ENCODE results near the gene RNF166.

The RNF166 gene, protein sequence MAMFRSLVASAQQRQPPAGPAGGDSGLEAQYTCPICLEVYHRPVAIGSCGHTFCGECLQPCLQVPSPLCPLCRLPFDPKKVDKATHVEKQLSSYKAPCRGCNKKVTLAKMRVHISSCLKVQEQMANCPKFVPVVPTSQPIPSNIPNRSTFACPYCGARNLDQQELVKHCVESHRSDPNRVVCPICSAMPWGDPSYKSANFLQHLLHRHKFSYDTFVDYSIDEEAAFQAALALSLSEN

DNA sequence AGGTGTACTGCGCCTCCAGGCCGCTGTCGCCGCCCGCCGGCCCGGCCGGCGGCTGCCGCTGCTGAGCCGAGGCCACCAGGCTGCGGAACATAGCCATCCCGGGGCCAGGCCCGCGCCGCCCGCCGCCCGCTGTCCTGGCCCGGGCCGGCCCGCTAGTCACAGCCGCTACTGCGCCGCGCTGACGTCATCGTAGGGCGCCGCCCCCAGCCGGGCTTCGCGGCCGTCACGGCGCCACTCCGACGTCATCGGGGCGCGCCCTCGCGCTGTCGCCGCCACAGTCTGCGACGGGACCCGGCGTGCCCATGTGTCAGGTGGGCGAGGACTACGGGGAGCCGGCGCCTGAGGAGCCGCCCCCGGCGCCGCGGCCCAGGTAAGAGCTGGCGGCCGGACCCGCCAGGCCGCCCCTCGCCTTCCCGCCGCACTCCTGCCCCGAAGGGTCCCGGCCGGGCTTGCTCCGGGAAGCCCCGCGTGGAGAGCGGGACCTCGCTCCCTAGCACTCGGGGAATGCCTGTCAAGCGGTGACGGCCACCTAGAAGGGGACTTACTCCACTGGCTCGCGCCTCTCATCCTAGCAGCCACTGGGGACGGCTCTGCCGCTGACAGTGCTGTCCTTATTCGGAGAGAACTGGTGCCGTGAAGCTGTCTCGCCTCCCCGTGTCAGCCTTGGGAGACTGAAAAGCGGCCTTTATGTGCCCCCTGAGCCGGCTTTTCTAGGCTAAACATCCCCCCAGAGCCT, at the start of gene RNF166, which contains the start of gene CTU2:
TSS of gene RNF166 (minus strand) at position 180 of the 736 bp plus-strand sequence. CDS start at position 97, 83 bp downstream.
TSS of gene CTU2 (plus strand) at position 275 of the 736 bp plus-strand sequence. CDS start at position 303, 28 bp downstream.
- DNase-seq: peak; percentile 92

DNA sequence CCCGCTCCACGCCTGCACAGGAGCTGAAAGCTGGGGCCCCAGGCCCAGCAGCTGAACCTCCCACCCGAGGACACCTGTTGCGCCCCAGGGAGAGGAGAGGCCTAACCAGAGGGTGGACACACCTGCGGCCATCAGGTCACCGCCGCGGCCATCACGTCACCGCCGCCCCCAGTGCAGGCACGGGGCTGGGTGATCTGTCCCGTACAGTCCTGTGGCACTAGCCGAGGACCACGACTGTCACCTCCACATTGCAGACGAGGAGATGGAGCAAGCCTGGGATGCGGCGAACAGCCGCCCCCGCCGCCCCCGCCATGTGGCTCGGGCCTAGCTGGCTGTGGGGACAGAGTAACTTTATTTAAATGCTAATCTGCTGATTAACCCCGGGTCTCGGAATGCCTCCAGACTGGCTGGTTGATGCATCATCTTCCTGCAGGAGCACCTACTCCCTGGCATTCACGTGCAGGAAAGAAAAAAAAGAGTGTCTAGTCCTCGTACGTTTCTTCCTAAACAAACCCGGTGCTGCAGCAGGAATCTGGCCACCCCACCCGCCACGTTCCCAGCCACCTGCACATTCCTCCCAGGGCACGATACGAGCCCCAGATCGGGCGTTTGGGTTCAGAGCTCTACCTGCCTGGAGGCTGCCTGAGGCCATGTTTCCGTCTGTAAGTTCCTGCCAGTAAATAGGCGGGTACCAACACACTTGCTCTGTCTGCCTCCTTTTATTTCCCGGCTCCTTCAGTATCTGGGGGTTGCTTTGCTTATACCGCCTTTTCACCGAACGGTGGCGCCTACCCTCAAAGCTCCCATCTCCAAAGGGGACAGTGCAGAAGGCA, 48.9 kb upstream of the RNF166 start:
- DNase-seq: no peak

DNA sequence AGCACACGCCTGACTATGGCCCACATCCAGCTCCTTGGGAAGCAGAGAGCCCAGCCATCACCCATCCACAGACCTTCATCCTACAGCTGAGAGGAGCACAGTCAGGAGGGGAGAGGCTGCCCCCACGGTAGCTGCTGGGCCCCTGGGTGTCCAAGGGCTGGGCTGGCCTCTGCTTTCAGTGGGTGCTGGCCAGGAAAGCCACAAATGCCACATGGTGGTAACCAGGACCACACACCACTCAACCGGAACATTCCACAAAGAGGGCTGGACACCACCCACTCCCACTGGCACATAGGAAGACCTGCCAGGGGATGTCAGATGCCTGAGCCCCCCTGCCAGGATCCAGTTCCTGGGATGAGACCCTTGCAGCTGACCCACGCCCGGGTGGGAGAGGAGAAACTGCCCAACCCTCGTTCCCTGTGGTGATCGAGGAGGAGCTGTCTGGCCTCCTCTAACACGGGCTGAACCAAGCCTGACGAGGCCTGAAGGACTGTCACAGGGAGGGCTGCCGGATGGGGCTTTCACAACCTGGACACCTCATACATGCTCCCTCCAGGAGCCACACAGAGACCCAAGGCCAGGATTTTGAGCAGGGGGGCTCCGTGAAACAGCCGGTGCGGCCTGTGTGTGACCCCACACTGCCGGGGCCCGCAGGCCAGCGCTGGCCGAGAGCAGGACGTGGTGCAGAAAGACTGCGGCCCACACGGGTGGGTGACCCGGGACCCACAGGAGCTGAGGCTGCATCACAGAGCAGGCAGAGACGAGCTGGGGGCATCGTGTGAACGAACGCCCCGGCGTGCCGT, 48.1 kb upstream of the RNF166 start:
- no peak for DNase-seq

DNA sequence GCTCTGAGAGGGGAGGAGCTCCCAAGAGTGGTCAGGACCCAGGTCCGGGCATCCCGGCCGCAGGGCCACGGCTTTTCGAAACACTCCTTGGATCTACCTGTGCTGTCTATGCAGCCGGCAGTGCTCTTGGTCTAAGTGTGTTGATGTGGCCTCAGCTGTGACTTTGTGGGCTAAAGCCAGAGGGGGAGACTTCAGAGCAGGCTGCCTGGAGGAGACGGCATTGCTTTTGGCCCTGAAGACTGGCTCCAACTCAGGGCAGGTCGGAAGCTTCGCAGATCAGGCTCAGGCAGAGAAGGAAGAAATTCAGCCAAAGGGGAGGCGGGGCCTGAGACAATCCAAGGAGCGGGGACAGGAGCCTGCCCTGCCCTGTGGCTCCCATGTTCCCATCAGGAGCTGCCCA, 47.4 kb upstream of the RNF166 start:
- DNase-seq: no peak

DNA sequence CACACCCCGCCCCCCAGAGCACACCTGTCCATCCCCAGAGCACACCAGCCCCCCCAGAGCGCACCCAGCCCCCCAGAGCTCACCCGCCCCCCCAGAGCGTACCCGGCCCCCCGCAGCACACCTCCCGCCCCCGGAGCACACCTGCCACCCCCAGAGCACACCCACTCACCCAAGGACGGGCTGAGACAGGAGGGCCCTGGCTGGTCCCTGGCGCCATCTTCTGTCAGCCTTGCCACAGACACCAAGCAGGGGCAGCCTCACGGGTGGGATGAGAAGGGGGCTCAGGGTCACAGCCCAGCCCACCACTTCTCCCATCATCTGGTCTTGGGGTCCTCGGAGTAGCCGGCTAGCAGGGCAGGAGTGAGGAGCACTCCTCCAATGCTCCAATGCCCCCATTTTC, 47.0 kb upstream of the RNF166 start:
- no peak for DNase-seq

DNA sequence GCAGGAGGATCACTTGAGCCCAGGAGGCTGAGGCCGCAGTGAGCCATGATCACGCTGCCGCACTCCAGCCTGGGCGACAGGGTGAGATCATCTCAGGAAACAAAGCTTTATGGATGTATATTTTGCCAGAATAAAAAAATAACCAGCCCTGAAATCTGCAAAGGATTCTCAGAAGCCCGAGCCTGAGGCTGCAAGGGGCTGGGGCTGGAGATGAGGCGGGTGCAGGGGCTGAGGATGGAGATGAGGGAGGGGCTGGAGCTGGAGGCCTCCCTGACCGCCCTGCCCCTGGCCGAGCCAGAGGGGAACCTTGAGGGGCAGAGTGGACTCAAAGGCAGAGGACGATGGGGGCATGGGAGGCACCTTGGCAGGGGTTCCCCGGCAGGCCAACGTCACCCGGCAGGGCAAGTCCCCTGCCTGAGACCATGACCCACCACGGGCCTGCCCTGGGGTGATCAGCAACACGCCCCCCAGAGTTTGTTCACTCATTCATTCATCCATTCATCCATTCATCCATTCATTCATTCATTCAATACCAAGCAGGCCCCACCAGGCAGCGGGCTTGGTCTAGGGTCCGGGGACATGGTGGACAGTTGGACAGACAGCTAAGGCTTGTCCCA, 46.3 kb upstream of the RNF166 start:
- no peak for DNase-seq

DNA sequence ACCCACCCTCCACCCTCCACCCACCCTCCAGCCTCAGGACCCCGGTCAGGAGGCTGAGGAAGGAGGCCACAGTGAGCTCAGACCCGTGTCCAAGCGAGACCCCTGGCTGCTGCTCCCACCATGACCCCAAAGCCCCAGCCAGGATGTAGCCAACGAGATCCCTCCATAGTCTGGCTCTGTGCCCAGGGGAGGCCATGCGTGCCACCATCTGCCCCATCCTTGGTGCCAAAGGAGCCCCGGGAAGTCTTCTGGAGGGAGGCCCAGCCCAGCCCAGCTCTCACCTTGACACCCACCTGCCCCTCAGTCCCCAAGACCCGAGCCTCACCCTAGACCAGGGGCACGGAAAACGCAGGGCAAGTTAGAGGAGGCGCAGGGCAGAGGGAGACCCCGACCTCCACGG, 44.6 kb upstream of the RNF166 start:
- no peak for DNase-seq

DNA sequence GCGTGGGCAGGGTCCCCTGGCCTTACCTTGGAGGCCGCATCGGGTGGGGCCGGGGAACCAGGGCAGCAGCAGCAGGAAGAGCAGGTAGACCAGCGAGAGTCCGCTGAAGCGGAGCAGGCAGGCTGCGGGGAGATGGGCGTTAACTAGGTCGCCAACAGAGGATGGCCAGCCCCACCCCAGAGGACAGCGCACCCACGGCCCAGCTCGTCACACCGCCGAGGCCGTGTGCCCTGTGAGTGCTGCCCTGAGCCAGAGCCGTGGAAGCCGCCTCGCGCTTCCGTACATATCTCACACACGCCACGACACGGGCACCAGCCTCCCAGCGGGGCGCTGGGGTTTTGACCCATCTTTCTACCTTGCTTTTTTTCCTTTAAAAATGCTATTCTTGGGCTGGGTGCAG, 43.1 kb upstream of the RNF166 start:
- no peak for DNase-seq

DNA sequence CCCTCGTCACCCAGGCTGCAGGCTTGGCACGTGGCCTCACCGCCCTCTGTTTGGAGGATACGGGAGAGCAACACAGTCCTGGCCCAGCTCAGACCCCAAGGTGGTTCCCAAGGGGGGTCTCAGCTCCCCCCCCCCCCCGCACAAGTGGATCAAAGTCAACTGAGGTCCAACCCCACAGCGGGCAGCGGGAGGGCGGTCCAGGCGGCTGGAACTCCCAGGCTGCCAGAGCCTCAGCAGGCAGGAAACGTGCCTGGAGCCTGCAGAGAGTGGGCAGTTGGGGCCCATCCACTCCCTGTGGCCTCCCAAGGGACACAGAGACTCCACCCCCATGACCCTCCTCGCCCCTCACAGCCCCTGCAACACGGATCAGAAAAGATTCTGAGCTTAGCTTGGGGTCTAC, 42.2 kb upstream of the RNF166 start:
- no peak for DNase-seq

DNA sequence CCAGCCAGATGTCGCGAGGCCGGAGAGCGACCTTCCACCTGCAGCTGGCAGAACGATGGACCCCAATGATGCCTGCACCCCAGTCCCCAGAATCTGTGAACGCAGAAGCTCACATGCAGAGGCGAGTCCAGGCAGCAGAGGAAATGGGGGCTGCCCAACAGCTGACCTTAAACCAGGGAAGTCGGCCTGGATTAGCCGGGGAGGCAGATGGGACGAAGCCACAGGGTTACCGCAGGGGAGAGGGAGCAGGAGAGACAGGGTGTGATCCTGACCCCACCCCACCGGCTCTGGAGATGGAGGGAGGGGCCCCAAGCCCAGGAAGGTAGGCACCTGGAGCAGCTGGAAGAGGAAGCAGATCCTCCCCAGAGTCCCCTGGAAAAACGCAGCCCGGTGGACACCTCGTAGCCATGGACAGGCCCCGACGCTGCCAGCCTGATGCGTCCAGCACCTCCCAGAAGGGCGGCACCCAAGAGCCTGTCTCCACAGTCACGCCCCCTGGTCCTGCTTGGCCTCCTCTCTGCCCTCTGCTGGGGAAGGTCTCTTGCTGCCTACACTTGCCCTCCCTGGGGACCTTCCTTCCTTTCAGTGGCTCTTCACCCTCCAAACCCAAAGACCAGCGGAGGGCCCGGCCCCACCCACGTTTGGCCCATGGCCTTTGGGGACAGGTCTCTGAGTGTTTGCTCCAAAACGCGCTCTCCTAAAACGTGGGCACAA, 41.5 kb upstream of the RNF166 start:
- DNase-seq: no peak

DNA sequence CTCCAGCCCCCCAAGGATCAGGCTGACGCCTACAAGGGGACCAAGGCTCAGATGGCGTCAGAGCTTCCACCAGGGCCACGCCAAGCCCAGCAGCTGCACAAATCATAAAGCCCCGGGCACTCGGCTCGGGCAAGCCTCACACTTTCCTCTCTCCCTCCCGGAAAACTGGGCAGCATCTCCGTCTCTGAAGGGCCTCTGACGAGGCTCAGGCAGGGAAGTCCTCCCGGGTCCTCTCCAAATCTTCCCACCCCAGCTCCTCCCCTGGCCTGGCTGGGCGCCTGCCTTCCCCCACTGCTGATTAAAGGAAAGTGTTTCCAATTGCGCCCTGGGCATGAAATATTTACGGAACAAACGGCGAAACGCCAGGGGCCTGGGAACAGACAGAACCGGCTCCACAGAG, 40.3 kb upstream of the RNF166 start:
- peak; percentile 89 for DNase-seq

DNA sequence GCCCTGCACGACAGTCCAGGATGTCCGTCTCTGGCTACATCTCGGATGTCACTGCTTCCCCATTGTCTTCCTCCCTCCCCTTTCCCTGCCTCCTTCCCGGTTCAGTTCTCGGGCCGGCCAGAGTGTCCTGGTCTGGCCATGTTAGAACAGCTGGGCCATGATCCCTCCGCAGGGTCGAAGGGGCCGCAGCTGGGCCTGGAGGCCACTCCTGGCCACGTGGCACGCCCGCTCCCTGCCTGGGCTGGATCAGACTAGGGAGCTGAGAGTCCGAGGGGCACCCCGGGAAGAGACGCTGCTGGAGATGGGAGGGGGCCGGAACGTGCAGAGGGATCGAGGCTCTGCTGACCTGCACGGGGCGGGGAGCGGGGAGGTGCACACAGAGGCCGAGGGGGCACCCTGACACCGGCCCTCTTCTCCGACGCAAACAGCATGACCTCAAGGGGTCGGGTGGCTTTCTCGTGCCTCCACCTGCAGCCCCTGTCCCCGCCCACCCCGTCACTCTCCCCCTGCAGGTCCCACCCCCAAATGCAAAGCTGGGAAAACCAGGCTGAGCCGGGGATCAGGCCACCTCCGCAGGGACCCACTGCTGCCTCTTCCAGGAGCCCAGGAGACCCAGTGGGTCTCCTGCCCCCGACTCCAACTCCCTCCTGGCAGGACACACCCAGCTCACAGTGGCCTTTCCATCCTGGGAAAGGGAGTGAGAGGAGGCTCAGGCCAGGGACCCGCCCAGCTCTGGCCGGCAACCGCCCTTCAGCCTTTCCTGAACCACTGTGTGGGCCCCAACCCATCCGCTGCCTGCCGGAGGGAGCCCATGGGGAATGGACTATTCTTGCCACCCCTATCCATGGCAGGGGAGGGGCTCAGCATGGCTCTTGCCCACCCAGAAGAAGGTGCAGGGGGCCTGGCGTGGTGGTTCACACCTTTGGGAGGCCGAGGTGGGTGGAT, 38.6 kb upstream of the RNF166 start:
- peak; percentile 56 for DNase-seq

DNA sequence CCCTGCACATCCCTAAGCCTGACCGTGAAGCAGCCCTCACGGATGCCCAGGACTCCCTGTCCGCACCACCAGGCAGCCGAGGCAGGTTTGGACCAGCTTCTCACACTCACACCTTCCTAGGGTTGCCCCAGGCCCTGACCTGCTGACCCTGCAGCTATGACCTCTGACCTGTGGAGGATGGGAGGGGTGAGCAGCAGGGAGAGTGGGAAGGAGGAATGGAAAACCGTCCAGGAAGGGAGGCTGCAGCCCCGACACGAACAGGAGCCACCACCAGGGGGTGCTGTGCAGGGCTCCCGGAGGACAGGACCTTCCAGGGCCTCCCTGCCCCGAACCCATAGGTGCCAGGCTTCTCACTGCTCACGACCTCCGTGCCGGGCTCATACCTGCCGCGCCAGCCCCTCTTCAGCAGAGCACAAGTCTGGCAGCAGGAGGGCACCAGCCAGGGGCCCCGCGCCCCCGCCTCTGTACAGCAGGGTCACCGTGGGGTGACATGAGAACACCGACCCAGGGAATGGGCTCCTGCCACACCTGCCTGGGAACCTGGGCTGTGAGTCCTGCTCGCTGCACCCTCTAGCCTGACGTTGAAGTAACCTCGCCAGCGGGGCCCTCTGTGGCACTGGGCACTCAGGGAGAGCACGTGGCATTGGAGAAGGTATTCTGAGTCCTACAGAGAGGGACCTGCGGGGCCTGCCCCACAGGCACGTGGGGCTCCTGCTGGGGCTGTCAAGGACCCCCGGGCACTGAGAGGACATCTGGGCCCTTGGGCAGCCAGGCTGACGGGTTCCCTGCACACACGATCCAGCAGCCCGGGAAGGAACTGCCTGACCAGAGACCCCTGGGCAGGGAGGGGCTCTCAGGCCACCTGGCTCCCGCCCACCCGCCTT, 37.7 kb upstream of the RNF166 start:
- peak; percentile 70 for DNase-seq

DNA sequence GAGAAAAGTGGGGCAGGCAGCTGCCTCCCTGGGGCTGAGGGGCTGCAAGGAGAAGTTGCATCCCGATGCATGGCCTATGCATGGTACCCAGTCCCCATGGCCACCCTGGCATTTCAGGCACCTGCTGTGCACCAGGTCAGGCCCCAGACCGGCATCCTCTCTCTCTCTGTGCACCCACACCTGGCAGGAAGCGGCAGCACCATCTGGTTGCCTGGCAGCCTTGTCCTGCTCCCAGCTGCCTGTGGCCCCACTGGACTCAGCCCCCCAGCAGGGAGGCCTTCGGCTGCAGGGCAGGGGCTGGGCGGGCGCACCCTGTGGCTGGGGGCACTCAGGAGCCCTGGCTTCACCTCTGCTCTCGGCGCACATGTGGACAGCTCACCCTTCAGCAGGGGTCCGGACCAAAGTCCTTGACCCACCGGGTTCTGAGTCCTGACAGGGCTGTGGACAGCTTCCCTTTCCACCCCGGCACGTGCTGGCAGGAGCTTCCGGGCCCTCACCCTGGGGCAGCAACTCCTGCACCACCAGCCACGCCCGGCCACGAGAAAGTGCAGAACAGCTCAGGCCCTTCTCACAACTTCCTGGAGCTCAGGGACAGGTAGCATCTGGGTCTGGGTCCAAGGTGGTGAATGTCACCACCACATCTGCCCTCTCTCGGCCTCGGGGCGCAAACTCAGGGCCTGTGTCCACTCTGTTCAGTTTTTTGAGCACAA, 36.8 kb upstream of the RNF166 start:
- no peak for DNase-seq

DNA sequence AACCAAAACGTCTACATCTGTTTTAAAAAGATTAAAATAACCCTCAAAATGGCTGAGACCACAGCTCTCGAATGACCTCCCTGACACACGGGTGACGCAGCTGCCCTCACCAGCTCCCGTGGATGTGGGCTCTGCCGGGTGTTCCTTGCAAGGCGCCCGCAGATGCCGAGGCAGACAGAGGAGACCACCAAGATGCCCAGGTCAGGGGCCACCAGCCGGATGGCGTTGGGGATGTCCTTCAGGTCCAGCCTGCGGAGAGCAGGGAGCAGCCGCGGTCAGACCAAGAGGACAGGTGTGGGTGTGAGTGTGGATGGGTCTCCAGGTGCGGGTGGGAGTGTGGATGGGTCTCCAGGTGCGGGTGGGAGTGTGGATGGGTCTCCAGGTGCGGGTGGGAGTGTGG, 35.2 kb upstream of the RNF166 start:
- DNase-seq: no peak

DNA sequence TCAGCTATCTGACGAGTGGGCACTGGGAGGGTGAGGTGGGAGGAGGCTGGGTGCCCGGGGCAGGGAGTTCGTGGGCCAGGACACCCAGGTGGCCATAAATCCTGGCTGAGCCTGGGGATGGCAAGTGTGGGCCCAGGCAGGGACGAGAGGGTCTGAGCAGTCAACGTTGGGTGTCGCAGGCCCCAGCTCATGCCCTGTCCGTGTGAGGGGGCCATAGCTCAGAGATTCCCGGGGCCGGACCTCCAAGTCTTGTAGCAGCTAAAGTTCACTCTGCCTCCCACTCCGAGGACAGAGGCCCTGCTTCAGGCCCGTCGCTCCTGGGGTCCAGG, 34.5 kb upstream of the RNF166 start:
- DNase-seq: no peak

DNA sequence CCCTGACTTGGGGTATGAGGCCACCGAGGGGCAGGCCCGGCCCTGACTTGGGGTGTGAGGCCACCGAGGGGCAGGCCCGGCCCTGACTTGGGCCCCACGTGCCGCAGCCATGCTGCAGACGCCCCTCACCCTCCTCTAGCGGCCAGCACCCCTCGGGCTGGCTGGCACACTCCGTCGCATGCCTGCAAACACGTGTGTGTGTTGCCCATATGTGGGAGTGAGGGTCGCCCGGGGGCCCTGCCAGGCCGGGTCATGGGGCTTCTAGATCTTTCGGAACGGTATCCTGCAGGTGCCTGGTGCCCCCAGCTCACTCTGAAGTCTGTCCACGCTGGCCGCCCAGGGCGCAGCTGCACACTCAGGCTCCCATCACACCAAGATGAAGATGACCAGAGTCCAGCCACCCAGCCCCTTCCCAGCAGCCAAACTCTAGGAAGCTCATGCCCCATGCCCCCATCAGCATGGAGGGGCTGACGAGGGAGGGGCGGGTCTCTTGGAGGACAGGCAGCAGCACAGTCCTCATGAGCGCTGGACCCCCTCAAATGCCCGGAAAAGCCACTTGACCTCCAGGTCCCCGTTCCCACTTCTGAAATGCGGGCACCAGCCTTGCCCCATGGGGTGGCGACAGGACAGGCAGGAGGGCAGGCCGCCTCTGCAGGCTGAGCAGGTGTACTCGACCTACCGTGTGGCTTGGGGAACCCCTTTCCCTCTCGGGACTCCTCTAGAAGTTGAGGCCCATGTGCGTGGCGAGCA, 33.9 kb upstream of the RNF166 start:
- no peak for DNase-seq

All from right hindlimb (tissue), 1 donor.